Posterior vena cava (tissue), 2 donors: Measurements from ENCODE around the gene PAM. TPM values are rescaled to one million over a fixed set of nuclear protein-coding genes. Genes with fewer than 3 reads are reported as not detected.

ENCODE experiments used
- DNase-seq: peaks from one replicate; pipeline ENCODE4 v3.0.0-alpha.2; 2020; ENCODE audit warnings: low spot score
- intact Hi-C, 2 donors: fragments of 100-400 bp; cut with DNase I; formaldehyde crosslinking; loops; one replicate each; pipeline versions ENCODE4 v1.14.1 to v1.14.2; 2022 to 2023
- long read RNA-seq, 2 donors: library from polyadenylated mRNA; unstranded; transcript quantifications; one replicate each; pipeline ENCODE4 v2.0.0, GENCODE V29; 2020 to 2021
- total RNA-seq, 2 donors: library from RNA; stranded (reverse); fragmentation: NEBNext Ultra II Directional; extraction: Animal tissue kit (Norgen Biotek cat#: 25700); gene quantifications; one replicate each; pipeline ENCODE4 v1.2.1, GENCODE V29; 2021
- donor health status: DM: yes; HTN: yes; CAD: no.
- donor health status: DM: yes; HTN: yes; CAD: no.

PAM gene
- total RNA-seq, result 100 to 1,000 TPM; 340 to 357 TPM
- long read RNA-seq, donor 1, full-length matches to known transcripts, result 13 of 118 reads
- long read RNA-seq, donor 1, partial matches to known transcripts, result 30 of 118 reads
- long read RNA-seq, donor 1, other reads (novel, unspliced or antisense), result 75 of 118 reads
- long read RNA-seq, donor 2, full-length matches to known transcripts, result 16 of 121 reads
- long read RNA-seq, donor 2, partial matches to known transcripts, result 62 of 121 reads
- long read RNA-seq, donor 2, other reads (novel, unspliced or antisense), result 43 of 121 reads

DNA sequence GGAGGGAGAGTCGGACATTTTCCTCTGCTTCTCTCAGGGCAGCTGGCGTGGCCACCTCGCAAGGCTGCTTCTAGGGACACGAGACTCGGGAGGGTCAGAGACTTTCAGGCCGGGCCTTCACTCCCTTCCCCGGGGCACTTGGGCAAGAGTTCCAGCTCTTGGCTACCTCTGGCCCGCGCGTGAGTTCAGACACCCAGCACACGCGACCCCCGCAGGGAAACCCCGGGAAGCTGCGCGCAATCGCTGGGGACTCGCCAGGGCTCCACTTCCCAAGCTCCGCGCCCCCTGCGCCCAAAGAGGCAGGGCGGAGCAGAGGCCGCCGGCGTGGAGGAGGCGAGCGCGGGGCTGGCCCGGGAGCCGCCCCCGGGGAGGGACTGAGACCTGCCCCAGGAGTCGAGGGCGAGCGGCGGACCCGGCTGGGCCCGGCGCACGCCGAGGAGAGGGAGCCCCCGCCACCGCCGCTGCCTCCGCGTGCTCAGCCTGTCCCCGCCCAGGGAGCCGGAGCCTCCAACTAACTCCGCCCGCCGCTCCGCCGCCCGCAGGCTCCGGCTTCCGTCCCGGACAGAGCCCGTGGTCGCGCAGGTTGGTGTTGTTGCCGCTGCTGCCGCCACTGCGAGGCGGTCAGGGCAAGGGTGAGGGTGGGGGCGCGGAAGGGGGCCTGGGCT, at the start of gene PAM:
TSS of gene PAM (plus strand) at position 539 of the 665 bp plus-strand sequence. CDS start 110,891 bp downstream, outside the sequence.
- intact Hi-C loops, result loop anchor here in 1 of 2 donors (10.0 kb wide), 1 partner anchor 220 kb away; no protein-coding TSS in a partner anchor
- peak; percentile 94 for DNase-seq

DNA sequence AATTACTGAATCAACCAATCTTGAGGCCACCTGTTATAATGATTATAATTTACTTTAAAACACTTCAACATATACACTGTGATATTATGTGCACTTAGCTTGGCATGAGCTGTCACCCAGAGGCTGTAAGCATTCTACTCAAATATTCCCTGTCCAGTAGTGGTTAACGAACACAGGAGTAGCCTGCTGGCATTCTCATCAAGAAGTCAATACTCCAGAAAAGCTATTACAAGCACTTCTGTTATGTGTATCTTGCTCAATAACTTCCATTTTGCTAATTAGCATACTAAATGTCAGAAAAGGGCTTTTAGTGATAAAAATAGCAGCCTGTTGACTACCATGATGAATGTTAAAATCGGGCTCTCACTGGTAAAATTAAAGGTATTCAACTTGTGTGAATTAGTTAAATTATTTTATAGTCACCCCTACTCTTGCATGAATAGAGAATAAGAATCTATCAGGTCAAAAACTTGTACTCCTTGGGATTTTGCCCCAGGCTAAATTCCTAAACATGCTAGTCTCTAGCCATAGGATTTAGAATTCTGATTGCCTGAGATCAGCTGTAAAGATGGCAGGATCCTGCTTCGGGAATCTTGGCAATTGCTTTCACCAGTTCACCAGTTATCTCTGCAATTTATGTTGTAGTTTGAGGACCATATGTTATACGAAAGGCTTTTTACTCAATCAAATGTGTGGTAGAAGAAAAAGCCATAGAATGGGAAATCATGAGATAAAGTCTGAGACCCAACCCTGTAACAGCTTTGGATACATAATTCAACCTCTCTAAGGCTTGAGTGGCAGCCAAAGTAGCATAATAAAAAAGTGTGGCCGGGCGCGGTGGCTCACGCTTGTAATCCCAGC, 43.4 kb upstream of the PAM start:
- no peak for DNase-seq
- intact Hi-C loops, result no loop called here

DNA sequence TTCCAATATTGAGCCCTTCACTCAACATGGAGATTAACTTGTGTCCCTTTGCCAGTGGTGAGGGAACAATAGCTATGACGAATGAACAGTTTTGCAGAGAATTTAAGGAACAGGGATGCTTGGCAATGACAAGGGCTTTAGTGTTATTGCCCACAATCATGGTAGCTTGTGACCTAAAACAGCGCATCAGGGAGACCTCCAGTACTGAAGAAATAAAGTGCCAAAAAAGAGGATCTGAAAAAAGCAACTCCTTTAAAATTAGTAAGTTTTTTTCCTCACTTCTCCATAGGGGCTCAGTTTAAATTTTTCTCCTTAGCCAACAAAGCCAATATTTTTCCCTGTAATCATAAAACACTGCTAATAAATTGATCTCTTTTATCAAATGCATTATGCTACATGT, 41.8 kb upstream of the PAM start:
- DNase-seq, result no peak
- intact Hi-C loops, result no loop called here

DNA sequence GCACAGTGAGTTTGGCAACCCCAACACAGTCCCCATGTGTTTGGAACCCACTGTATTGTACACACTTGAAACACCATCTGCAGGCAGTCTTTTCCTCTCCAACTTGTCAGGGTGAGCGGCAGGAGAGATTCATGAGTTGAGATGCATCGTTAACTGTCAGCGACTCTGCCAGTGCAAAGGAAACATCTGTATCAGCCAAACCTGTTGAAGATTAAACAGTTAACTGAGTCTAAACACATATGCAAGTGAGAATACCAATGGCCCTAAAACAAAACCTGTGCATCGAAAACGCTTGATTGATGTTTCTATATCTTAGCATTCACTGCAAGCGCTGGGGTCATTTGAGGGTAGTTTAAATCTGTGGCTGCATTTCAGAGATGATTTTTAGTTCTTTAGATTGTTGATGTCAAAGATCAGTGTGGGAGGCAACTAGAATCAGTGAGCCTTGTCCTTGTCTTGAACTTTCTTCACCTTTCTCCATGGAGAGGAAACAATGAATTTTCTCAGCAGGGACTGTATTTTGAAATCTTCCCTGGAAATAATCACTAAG, 41.3 kb upstream of the PAM start:
- no peak for DNase-seq
- intact Hi-C loops, result no loop called here

DNA sequence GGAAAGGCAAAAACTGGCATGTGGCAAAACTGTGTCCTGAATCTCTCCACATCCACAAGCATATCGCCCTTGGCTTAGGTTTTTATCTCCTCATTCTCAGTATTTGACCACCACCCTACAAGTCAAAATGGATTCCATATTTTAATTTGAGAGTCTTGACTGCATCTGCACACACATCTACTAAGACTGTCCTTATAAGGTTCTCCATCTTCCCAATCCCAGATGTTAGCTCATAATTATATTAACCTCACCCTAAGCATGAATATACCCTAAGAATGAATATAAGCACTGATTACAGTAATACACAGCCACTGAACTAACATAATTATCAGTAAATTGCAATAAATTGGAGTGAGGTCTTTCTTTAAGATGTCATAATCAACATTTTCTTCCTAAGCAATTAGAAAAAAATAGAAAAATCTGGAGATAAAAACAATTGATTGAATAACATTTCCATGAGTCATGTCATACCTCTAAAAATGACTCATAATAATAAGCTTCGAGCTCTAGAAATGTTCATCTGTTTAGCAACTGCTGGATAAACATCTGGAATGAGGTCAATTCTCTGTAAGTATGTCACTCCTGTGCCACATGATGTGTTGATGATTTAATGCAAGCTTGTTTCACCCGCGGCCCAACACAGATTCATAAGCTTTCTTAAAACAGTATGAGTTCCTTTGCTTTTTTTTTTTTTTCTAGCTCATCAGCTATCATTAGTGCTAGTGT, 39.9 kb upstream of the PAM start:
- intact Hi-C loops, result no loop called here

DNA sequence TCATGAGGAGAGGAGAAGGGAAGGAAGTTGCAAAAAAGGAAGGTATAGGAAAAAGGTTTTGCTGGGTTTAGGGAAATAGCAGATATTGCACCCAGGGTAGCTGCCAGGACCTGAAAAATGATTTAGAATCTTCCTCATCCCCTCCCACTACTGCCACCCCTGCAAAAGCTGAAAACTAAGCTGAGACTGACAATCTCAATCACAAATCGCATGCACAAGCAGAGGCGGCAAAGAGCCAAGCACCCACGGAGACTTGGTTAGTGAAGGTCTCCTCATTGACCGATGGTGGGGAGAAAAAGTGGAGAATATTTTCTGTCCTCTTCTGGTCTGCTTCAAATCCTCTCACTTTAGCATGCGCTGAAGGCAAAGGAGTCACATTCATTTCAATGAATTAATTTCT, 39.1 kb upstream of the PAM start:
- no peak for DNase-seq
- intact Hi-C loops, result no loop called here

More for the DNA sequence above, 39.9 kb upstream of the PAM start:
- DNase-seq, result no peak

DNA sequence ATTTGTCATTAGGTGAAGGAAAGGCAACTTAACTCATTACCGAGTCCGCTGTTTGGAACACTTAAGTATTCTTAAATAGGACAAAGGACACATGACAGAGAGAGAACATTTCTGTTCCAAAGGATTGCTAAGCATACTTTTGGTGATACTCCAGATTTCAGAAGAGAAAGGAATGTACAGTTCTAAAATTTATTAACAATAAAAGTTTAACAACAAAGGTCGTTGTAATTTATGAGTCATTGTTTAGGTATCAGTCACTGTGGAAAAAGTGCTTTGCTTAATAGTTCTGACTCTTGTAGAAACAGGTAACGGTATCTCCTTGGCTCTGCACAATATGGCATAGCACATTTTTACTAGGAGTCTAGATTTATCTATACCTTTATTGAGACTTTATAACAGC, 36.3 kb upstream of the PAM start:
- intact Hi-C loops, result no loop called here
- no peak for DNase-seq

DNA sequence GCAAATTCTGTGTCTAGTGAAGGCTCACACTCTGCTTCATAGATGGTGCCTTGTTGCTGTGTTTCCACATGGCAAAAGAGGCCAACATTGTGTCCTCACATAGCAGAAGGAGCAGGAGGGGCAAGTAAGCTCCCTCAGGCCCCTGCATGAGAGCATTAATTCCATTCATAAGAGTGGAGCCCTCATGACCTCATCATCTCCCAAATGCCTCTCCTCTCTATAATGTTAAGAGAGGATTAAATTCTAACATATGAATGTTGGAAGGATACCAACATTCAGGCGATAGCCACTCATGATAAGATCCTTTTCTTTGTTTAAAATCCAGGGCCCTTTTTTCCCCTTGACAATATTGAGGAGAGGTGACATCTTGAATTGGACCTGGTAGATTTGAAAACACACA, 35.2 kb upstream of the PAM start:
- intact Hi-C loops, result loop anchor here in 1 of 2 donors (5.0 kb wide), 1 partner anchor 223 kb away; the partner anchor contains the start of gene SLCO6A1
- DNase-seq, result no peak

DNA sequence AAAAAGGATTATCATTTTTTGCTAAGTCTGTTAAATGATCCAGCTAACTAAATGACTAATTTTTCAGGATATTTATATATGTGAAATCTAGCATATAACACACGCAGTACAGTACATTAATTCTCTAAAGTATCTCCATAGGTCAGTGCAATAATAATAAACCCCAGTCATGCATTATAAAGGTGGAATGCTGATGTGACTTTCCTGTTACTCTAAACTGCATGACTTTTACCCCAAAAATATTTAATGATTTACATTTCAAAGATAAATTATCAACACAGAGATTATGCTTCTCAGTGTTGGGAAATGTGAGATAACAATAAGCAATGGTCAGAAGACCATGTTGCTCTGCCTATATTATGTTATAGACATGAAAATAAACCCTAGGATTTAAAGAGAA, 34.1 kb upstream of the PAM start:
- intact Hi-C loops, result loop anchor here in 1 of 2 donors (5.0 kb wide), 1 partner anchor 224 kb away; the partner anchor contains the start of gene SLCO6A1
- no peak for DNase-seq

DNA sequence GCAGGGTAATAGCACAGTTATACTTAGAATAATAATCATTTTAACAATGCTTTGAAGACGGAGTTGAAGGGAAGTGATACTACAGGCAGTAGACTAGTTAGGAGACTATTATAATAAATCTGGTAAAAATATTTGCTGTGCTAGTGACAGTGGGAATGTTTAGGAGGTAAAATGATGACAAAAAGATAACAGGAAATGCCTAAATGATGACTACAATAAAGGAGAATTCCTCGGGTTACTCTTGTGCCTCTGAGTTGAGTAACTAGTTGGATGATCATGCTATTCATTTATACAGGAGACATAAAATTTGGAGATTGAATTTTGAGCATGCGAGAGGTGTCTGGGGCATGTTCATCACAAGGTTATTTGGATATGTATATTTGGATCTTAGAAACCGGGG, 32.2 kb upstream of the PAM start:
- no peak for DNase-seq
- intact Hi-C loops, result loop anchor here in 1 of 2 donors (5.0 kb wide), 1 partner anchor 226 kb away; the partner anchor contains the start of gene SLCO6A1

DNA sequence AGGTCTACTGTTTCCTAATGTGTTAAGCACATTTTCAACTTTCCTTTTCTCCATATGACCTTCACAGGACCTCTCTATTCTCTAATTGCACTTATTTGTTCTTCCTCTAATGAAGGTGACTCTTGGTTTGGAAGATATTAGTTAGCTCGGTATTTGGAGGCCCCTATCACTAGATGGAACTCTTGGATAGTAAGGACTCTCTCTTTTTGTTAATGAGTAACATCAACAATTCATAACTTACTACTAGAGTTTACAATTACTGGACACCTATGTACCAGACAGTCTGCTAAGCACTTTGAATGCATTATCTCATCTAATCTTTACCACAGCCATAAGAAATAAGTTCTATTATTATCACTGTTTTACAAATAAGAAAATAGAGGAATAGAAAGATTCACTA, 23.4 kb upstream of the PAM start:
- intact Hi-C loops, result no loop called here
- DNase-seq, result no peak

DNA sequence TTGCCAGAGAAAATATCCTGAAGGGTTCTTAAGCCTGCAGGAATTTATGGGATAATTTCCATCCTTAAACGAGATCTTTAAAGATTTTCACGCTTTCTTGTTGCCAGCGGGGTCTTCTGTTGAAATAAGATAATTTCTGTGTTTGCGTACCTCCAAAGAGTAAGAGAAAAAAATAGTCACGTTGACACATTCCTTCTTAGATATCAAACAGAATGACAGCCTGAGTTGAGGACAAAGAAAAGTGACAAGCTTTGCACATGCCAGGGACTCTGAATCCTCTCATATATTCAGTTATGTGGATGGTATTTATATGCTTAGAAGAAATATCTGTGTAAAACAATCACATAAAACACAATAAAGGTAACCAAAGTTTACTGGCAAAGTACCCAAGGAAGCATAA, 21.6 kb upstream of the PAM start:
- DNase-seq, result no peak
- intact Hi-C loops, result no loop called here

DNA sequence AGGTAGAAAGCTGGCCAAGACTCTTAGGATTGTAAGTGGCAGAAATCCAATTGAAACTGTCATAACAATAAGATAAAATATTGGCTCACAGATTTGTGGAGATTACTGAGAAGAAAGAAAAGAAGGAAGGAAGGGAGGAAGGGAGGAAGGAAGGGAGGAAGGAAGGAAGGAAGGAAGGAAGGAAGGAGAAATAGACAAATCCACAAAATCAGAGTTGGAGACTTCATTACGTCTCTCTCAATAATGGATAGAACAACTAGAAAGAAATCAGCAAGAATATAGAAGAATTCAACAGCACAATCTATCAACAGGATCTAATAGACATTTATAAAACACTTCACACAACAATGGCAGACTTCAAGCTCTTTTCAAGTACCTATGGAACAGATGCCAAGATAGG, 17.9 kb upstream of the PAM start:
- intact Hi-C loops, result no loop called here
- DNase-seq, result no peak

DNA sequence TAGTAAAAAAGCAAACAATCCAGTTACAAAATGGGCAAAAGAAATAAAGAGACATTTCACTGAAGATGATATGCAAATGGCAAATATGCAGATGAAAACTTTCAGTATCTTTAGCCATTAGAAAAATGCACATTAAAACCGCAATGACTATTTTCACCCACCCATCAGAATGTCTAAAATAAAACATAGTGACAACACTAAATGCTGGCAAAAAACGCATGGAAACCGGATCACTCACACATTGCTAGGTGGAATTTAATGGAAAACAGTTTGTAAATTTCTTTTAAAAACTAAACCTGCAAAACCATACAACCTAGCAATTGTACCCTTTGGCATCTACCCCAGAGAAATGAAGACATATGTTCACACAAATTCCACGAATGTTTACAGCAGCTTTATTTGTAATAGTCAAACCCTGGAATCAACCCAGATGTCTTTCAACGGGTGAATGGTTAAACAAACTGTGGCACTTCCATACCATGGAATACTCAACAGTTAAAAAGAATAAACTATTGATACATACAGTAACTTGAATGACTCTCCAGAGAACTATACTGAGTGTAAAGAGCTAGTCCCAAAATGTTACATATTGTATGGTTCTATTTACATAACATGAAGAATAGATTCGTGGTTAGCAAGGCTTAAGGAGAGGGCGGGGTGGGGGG, 17.2 kb upstream of the PAM start:
- DNase-seq, result no peak
- intact Hi-C loops, result no loop called here

DNA sequence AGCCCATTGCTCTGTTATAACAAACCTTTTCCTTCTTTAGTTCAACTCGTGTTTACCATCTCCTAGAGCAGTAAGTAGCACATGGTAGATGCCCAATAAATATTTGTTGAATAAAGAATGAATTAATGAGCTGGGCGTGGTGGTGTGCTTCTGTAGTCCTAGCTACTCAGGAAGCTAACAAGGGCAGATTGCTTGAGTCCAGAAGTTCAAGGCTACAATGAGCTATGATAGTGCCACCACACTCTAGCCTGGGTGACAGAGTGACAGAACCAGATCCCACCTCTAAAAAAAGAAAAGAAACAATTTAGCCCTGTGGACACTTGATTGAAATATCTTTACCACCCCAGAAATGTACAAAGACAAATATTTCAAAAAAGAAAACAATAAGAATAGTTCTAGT, 14.6 kb upstream of the PAM start:
- no peak for DNase-seq
- intact Hi-C loops, result no loop called here

DNA sequence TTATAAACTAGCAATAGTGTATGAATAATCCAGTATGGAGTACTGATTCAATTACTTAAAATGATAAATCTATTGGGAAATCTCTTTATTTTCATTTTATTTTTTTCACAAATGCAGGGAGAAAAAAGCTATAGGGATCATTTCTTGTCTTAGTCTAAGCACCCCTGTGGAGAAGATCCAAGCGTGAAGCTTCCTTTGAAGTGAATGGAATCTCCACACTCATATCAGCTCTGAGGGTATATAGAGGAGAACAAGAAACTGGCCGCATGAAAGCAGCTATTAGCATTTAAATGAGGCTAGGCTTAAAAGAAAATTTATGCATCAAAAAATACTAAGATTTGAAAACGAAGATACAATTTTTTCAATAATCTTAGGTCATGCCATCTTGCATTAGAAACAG, 12.9 kb upstream of the PAM start:
- intact Hi-C loops, result no loop called here
- no peak for DNase-seq

DNA sequence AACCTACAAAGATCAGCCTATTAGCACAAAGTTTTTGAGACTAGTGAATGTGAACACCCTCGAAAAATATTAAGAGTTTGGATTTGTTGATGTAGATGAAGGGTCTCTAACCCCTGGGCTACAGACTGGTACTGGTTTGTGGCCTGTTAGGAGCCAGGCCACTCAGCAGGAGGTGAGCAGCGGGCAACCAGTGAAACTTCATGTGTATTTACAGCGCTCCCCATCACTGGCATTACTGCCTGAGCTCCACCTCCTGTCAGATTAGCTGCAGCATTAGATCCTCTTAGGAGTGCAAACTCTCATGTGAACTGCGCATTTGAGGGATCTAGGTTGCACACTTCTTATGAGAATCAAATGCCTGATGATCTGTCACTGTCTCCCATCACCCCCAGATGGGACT, 11.2 kb upstream of the PAM start:
- intact Hi-C loops, result no loop called here
- DNase-seq, result no peak

DNA sequence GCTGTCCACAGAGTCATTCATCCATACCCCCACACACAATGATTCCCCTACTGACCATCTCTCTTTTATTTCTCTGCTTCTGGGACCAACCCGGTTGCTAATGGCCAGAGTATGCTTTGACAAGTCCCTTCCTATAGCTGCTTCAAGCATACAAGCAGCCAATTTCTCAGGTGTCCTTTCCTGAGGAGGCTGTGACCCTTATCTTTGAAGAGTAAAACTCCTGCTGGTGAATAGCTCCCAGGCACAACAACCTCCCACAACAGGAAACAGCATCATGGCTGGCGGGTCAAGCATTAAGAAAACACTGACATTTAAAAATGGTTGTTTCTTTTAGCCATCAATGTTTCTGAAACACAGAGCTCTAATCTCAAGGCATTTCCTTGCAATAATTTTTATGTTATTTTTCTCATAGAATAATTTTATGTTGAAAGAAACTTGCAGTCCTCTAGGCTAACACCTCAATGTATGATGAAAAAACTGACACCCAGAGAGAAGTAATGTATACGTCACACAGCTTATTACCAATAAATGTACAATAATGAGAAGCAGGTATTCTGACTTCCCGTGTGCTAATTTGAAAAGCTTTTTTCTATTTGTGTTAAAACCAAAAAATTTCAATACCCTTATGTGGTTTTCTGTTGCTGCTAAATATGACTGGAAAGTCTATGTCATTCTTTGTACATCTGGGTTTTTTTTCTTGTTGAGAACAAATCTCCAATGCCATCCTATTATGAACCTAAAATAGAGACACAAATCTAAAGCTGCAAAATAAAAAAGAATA, 7.5 kb upstream of the PAM start:
- intact Hi-C loops, result no loop called here
- DNase-seq, result no peak
